KBM-7 (cell line): ENCODE measurements around the gene FHOD1.

Source experiments
- DNase-seq: peaks from one replicate; pipeline ENCODE4 v3.0.0-alpha.2; 2015
- in situ Hi-C: fragments of 300-500 bp; cut with MboI; formaldehyde crosslinking; loops from 2 replicates; pipeline ENCODE4 v1.14.3; 2020; ENCODE audit warnings: low sequenced_read_pairs, low pct_unique_long_range_greater_than_20kb, mixed read lengths

Gene FHOD1

DNA sequence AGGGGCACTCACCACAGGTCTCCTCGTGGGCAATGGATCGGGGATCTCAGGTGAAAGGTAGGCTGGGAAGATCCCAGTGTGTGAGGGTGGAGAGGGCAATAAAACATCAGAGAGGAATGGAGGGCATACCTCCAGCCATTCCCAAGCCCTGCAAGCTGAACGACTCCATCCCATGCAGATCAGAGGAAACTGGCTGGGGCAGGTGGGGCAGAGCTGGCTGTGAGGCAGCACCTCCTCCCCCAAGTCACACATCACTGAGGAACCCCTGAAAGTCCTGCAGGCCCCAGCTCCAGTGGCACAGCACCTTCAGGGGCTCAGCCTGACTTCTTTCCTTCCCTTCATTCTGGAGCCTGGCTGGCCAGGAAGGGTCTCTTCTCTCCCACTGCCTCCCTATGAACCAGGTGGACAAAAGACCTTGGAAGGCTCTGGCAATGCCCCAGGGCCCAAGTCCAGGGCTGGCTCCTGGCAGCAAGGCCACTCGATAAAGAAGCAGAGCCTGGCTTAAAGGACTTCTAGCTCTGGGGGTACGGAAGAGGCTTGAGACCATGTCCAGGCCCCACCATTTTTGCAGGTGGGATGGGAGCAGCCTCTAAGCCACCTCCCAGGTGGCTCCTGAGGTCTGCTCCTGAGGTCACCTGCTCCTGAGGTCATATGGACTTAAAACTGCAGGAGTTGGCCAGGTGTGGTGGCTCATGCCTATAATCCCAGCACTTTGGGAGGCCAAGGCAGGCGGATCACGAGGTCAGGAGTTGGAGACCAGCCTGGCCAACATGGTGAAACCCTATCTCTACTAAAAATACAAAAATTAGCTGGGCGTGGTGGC lies 33.9 kb downstream of the FHOD1 start:
- DNase-seq: no peak
- in situ Hi-C loops: no loop called here

DNA sequence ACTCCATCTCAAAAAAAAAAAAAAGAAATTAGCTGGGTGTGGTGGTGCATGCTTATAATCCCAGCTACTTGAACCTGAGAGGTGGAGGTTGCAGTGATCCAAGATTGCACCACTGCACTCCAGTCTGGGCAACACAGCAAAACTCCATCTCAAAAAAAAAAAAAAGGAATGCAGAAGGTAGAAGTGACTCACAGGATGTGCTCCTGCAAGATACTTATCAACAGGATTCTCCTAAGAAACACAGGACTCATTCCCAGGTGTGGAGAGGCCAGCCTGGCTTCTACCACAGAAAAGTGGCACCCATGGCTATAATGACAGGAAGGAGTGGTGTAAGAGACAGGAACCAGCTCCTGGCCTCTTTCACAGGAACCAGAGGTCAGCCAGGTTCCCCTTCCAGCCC lies 34.5 kb downstream of the FHOD1 start:
- in situ Hi-C loops: no loop called here
- DNase-seq: no peak

DNA sequence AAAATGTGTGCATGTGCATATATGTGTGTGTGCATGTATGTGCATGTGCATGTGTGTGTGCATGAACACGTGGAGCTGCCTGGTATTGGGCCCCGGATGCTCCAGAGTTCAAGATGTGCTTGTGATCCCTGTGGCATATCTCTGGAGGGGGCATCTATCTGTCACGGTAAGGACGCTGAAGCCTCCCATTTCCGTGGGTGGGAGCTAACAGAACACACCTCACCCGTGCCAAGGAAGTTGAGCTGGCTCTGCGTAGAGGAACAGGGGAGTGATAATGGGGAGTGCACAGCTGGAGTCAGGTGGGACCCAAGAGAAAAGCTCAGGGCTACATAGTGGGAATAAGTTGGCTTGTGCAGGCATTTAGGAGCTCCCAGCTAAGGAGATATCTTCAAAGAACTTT lies 35.6 kb downstream of the FHOD1 start:
- in situ Hi-C loops: no loop called here
- DNase-seq: no peak

DNA sequence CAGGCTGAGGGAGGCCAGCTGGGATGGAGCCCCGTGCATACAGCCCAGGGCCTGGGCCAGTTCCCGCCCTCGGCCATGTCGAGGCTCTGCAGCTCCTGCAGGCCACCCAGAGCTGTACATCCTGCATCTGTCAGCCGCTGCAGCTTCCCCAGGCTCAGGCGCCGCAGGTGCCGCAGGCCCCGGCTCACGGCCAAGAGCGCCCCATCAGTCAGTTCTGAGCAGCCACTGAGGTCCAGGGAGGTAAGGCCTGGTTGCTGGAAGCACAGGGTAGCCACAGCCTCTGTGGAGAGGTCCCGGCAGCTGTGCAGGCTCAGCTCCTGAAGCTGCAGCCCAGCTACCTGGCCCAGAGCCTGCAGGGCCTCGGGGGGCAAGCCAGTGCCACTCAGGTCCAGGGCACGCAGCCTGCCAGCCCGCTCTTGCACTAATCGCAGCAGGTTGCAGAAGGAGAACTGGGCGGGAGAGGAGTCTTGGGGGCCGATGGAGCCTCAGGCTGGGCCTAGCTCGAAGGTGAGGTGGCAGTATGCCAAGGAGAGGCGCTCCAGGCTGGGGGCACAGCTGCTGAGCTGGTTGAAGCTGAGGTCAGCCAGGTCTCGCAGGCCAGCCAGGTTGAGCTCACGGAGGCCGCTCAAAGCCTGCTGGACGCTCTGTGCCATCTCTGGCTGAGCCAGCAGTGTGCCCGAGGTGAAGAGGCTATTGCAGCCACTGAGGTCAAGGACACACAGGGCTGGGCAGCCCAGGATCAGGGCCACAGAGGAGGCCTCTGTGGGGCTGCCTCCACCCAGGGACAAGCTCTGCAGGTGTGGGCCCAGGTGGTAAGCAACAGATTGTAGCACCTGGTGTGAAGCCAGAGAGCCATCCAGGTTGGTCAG lies 37.0 kb downstream of the FHOD1 start:
- in situ Hi-C loops: no loop called here
- DNase-seq: no peak

DNA sequence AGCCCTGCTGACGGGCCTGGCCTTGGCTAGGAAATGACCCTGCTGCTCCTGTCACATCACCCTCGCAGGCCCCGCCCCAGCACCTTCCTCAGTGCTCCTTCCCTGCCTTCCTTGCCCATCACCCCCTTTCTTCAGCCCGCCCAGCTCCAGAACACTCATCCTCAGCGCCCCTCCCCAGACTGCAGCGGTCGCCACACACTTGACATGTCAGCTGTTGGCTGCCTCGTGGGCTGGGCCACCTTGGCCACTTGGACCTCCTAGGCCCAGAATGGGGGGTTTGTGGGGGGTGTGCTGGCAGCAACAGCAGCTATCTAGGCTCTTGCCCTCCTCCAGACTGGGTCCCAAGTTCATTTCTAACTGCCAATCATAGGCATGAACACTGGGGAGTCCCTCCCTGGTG lies 37.7 kb downstream of the FHOD1 start:
- in situ Hi-C loops: no loop called here
- DNase-seq: no peak

DNA sequence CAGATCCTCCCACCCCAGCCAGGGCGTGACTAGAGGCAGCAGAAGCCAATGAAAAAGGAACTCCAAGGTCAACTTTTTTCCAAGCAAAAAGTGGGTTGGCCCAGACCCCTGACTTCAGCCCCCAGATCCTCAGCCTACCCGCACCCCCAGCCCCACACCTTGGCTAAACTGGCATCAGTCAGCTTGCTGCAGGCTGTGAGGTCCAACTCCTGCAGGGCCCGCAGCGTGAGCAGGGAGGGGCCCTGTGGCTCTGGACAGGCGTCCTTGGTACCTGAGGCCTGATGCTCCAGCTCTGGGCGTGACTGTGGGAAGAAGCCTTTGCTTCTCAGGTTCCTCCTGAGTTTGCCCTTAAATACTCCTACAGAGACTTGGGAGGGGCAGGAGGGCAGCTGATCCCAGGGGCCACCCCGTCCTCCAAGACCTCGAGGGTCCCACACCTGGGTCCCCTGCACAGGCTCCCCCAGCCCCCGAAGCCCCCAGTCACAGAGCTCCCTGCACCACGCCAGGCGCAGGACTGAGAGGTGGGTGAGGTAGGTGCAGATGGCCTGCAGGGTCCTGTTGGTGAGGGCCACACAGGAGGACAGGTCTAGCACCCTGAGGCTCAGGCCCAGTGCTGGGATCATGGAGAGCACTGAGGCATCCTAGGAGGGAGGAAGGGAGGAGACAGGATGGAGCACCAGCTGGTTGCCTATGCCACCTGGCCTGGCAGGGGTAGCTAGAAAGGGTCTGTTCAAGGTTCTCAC lies 39.0 kb downstream of the FHOD1 start:
- in situ Hi-C loops: no loop called here
- DNase-seq: no peak

DNA sequence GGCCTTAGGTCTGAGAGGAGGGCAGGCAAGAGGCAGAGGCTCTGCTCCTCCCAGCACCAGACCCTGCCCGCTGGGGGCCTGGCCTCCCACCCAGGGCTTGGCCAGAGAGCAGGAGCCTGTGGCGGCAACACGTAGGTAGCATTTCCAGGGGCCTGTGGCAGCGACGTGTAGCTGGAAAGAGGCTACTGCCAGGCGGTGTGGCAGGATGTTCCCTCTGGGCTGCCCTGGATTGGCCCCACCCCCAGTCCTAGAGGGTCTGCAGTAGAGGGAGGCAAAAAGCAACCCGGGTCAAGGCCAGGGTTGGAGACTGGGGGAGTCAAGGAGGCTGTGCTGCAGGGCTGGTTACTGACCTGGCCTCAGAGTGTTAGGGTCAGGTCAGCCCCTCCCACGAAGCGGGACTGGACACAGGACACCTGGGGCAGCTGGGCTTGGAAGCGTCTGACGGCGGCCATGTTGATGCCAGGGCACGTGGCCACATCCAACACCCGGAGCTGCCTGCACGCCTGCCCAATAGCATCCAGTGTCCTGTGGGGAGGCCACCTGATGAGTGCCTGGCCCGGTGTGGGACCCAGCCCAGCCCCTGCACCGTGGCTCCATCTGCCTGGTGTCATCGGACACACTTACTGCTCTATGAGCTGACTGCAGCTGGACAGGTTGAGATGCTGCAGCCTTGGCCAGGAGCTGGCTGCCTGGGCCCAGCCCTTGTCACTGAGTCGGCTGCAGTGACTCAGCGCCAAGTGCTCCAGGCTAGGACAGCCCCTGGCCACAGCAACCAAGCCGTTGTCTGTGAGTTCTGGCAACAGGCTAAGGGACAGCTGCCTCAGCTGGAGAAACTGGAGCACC lies 39.8 kb downstream of the FHOD1 start:
- in situ Hi-C loops: no loop called here
- no peak for DNase-seq

DNA sequence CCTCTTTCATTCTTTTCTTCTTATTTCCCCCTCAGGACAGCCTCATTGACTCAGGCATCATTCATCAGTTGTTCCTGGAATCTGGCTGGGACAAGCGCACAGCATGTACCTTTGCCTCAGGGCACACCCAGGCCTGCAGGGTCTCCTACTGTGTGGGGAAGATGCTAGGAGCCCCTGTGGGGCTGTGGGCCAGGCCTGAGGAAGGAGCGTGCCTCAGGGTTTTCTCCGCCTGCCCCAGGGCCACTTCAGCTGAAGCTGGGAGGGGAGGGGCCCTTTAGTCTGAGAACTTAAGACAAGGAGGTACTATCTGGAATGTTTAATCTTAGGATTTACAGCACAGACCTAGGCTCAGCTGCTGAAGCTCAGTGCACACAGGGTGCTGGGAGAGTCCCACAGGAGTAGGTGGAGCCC lies 40.4 kb downstream of the FHOD1 start:
- no peak for DNase-seq
- in situ Hi-C loops: no loop called here

DNA sequence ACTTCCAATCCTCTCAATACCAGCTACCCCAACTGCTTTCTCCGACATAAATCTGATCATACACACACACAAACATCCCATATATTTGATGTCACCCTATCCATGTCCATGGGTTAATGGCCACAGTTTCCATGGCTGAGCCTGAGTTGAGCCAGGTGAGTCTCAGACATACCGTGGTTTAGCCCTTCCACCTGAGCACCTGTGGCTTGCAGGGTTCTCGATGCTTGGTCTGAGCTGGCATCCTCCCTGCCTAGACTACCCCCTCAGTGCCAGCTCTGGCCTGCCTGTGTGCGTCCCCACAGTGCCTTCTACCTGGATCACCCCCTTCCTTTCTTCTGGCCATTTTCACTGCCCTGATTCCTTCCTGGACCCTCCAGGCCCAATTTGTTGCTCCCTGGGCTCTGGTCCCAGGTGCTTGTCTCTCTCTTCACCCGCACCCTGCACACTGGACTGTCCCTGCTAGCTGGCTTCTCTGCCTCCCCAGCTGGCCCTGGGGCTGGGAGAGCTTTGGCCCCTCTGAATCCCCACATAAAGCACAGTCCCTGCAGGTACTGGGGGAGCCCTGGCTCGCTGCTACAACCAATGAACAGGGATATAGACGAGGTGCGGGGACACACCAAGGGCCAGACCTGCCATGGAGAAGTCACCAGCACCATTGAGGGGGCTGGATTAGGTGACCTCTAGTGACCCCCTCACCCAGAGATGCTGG lies 41.0 kb downstream of the FHOD1 start:
- in situ Hi-C loops: no loop called here
- no peak for DNase-seq

DNA sequence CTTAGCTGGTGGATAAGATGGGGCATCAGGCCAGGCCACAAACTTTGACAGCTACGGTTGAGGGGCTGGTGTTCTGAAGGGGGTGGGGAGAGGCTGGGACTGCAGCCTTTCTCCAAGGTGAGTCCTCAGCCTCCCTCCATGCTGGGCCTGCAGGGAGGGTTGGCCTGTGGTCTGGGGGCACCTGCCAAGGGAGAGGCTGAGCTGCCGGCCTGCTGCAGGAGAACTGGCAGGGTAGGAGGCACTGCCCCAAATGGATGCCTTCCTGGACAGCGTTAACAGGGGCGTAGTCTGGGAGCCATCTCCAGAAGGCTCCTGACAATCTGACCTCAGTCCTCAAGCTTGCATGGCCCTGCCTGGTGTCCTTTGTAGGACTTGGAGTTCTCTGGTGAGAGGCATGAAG lies 43.2 kb downstream of the FHOD1 start:
- in situ Hi-C loops: no loop called here
- DNase-seq: no peak

DNA sequence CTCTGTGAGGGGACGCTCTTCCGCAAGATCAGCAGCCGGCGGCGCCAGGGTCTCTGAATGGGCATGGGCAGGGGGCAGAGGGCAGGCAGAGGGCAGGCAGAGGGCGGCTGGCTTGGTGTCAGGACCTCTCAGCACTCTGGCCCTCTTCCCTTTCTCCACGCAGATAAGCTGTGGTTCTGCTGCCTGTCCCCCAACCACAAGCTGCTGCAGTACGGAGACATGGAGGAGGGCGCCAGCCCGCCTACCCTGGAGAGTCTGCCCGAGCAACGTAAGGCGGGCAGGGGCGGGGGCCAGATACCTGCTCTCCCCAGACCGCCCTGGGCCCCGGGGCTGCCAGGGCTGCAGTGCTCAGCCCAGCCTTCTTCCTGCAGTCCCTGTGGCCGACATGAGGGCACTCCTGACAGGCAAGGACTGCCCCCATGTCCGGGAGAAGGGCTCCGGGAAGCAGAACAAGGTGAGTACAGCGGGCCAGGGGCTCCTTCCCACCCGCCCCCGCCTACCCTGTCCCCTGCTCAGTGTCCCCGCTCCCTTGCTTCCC lies 44.3 kb downstream of the FHOD1 start:
- in situ Hi-C loops: no loop called here
- DNase-seq: no peak

DNA sequence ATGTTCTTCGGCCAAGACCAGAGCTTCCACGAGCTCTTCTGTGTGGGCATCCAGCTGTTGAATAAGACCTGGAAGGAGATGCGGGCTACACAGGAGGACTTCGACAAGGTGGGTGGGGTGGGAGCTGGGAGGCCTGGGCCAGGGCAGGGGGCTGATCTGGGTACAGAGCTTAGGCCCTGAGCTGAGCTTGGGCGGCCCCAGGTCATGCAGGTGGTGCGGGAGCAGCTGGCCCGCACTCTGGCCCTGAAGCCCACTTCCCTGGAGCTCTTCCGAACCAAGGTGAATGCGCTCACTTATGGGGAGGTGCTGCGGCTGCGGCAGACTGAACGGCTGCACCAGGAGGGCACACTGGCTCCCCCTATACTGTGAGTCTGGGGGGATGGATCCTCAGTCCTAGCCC lies 44.9 kb downstream of the FHOD1 start:
- no peak for DNase-seq
- in situ Hi-C loops: no loop called here

DNA sequence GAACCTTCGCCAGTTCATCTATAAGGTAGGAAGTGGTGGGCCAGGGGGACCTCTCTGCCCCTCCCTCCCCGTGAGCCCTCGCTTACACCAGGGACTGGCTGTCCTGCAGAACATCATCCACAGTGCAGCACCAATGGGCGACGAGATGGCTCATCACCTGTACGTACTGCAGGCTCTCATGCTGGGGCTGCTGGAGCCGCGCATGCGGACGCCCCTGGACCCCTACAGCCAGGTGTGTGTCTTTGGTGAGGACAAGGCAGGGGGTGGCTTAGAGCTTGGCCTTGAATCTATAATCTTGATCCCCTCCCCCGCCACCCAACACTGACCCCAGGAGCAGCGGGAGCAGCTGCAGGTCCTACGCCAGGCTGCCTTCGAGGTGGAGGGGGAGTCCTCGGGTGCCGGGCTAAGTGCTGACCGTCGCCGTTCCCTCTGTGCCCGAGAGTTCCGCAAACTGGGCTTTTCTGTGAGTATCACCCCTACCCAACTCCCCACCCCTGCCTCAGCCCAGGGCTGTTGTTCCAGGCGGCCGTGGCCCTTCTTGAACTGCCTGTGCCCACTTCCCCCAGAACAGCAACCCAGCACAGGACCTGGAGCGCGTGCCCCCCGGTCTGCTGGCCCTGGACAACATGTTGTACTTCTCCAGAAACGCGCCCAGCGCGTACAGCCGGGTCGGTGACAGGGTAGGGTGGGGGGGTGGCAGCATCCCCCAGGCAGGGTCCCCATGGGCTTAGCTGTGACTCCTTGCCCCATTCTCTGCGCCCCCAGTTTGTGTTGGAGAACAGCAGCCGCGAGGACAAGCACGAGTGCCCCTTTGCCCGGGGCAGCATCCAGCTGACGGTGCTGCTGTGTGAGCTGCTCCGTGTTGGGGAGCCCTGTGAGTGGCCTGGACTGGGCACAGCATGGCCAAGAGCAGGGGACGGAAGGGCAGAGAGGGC lies 45.6 kb downstream of the FHOD1 start:
- no peak for DNase-seq
- in situ Hi-C loops: no loop called here

DNA sequence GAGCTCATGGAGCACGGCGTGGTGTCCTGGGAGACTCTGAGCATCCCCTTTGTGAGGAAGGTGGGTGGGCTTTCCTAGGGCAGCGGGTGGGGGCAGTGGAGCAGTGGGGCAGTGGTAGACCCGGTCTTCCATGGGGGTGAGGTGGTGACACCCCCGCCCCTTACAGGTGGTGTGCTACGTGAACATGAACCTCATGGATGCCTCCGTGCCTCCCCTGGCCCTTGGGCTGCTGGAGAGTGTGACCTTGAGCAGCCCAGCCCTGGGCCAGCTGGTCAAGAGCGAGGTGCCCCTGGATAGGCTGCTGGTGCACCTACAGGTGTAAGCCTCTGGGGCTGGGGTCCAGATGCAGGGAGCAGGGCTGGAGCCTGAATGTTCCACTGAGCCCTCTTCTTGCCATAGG lies 46.8 kb downstream of the FHOD1 start:
- in situ Hi-C loops: no loop called here
- no peak for DNase-seq

DNA sequence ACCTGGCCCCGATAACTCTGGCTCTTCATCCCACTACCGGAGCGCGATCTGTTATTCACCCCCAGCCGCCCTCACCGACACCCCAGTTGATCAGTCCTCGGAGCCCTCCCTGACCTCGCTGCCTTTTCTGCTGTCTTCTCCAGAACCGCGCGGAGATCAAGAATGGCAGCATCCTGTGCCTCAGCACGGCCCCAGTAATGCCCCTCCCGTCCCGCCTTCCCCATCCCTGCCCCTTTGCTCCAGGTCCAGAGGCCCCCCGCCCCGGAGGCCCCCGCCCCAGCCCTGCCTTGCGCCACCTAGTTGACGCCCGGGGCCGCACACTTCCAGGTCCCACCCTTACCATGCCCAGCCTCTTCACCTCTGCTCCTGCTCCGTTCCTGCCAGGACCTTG lies 47.5 kb downstream of the FHOD1 start:
- no peak for DNase-seq
- in situ Hi-C loops: no loop called here

DNA sequence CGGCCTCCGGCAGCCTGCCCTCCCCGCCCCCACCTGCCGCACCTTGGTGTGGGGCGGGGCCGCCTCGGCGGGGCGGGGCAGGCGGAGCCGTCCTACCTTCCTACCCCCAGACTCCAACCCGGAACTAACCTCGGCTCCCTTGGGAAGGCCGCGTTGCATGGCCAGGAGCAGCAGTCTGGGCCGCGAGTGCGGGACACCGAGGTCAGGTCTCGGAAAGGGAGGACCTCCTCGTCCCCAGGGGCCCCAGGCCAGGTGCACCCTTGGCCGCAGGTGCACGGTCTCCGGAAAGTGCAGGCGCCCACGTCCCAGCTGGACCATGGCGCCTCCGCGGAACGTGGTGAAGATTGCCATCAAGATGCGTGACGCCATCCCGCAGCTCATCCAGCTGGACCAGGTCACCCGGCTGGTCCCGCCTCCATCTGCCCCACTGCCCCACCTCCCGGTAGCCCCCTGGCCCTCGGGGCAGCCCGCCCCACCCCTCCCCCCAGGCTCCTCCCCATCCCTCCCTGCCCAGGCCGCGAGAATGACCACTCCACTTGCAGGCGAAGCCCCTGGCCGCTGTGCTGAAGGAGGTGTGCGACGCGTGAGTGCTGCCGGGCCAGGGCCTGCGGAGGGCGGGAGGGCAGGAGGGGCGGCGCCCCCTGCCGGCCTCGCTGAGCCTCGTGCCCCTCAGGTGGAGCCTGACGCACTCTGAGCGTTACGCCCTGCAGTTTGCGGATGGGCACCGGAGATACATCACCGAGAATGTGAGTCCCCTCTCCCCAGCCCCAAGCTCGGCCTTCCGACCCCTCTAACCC lies 48.1 kb downstream of the FHOD1 start, which contains the start of gene ELMO3:
Gene ELMO3 (plus strand): TSS at position 121 of the 797 bp plus-strand sequence. CDS start 196 bp downstream, at position 317.
- DNase-seq: no peak
- in situ Hi-C loops: no loop called here
